ENCODE measurements around the gene RAB7B.

Gene RAB7B

DNA sequence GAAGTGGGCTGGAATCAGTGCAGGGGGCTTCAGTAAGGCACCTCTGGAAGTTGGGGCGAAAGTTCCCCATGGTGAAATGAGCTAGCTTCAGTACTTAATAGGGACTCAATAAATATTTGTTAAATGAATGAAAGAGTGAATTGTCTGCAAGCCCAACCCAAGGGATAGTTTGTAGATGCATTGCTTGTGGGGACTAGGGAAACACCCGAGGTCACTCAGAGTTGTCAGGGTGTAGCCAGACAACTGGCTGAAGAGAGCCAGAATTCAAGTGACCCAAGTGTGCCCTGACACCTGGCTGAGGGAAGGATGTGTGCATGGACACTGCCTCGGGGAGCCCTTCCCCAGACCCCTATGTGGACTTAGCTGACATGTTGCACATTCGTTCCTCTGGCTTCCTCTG, 58.7 kb downstream of the RAB7B start:
- DNase-seq: no peak

DNA sequence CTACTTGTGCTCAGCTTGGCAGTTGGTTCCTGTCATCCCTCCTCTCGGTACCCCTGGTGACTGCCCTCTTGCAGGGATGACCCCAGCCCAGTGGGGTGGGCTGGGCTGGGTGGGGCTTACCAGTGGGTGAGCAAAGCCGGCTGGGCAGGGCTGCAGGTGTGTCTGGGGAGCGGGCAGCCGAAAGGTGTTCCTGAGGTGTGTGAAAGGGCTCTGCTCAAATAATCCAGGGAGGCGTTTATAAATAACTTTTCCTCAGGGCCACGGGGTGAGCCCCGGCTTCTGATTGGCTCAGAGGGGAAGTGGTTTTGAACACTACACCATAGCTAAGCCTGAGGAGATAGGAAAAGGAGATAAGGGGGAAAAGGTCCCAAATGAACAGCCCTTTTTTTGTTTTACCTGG, 60.0 kb downstream of the RAB7B start, which contains the start of gene SLC26A9:
Gene SLC26A9, minus strand, starts transcription at position 212 of the 400 bp plus-strand sequence. CDS start 7,636 bp downstream, outside the sequence.
- no peak for DNase-seq

DNA sequence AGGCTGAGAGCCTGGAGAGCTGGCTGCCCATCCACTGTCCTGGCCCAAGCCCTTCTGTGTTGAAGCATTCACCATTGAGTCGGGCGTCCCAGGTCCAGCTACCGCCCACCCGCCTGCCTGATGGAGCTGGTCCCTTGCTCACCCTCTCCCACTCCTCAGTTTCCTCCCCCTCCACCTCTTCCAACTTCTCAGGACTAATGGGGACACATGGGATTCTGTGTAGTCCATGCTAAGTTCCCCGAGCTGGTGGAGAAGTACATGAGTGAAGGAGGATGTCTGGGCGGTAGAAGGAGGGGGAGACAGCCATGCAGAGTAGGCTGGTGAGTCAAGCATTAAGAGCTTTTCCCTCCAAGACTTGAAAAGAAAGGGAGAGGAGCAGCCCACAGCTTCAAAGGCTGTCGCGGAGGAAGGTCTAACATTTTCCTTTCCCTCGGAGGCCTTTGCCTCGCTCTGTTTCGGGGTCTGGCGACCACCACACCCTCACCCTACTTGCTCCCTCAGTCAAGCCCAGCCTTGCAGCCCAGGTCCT, 60.5 kb downstream of the RAB7B start:
- no peak for DNase-seq

DNA sequence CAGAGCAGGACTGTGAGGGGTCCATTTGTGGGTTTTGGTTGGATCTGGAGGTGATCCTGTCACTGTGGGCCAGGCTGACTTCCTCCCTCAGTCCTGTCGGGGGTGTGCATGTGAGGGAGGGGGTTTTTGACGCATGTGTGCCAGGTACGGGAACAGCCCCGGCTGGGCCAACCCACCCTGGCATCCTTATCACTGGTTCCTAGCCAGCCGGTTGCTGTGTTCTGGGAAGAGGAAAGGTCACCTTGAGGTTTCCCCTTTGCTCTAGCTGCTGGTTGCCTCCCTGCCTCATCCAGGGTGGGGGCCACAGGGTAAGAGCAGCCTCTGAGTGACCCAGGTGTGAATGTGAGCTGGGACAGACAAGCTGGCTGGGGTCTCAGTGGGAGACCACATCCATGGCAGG, 62.5 kb downstream of the RAB7B start:
- DNase-seq: no peak

DNA sequence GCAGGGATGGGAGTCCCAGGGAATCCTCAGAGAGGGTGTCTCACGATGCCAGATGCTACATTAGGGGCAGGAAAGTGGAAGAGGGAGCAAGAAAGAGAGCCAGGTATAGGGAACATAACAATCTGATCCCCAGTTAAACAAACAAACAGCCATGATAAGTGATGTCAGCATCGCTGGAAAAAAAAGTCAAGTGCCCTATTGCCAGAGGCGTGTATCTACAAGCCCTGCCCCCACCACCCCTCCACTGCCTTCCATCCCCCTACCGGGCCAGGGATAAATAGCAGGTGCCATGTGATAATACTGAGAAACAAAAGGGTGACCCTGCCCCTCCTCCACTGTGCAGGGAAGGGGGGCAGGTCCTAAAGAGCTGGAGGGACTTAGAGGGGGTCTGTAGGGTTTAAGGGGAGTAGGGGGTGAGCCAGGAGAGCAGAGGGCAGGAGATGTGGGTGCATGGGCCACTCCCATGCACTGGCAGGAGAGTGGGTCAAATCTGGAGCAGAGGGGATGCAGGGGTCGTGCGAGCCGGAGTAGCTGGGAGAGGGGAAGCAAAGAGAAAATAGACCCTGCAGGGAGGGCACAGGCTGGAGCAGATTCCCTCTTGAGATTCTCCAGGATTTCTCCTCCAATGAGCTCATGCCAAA, 63.4 kb downstream of the RAB7B start:
- DNase-seq: peak; percentile 72

DNA sequence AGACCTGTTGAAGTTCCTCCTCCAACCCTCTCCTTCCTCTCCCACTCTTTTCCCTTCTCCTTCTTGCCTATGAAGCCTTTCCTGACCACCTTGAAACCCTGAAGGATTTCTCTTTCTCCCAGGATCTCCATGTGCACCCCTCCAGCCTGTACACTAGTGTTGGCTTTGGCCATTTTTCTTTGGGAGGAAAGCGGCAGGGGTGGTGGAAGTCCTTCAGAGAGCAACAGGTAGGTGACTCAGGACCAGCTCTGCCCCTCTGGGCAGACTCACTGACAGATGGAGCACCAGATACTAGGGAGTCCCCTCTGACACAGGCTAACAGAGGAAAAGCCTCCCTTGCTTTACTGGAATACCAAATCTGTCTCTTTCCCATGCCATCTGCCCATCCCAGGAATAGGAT, 64.5 kb downstream of the RAB7B start:
- no peak for DNase-seq

DNA sequence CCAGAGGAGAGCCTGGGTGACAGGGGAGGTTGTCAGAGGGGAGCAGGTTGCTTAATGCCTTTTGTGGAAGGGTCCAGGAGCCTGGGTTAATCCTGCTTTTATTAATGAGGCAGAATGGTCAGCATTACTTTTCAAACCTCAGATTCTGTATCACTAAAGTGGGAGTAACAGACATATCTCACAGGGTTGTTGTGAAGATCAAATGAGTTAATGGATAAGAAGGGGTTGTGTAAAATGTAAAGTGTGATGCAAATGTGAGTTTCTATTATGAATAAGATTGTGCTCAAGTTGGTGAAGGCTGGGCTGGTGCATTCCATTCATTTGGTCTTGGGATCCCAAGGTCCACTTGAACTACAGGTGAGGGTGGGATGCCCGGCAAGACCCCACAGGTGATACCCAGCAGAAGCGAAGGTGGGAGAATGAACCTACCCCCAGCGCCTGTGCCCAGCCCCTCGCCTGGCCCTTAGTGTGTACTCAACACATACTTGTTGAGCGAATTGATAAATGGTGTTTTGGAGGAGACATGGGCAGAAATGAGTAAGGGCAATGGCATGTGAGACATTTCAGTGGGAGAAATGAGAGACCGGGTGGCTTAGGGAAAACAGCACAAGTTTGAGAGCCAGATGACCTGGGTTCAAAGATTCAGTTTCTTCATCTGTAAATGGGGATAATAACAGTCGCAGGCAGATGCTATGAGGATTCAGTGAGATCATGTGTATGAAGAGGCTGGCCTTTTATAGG, 66.2 kb downstream of the RAB7B start:
- DNase-seq: no peak

DNA sequence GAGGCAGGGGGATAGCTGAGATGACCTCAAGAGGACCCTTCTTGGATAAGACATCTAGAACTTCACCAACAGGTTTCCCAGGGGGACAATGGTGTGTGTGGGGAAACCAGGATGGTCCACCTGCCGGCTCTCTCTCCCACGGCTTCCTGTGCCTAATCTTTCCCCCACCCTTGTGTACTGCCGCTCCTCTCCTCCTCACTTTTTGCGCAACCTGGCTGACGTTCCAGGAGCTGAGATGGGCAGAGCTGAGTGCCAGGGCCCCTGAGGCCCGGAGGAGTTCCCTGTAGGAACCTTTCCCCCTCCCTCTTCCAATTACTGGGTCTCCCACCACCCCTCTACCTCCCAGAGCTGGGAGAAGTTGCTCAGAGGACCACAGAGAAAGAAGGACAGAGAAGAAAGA, 66.9 kb downstream of the RAB7B start:
- no peak for DNase-seq

DNA sequence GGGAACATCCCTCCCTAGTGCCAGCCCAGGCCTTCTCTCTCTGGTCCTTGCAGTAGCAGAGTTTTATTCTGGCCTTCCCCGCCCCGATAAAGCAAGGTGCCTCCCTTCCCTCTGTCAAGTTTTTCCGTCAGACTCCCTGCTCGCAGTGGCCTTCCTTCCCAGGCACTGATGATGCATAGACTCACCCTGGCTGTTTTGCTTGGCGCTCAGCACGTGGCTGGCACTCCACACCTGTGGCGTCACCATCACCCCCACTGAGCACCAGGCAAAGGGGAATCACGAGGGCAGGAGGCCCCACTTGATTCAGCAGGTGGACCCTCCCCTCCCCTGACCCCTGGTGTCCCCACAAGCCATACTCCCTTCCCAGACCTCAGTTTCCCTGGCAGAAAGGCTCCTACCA, 67.3 kb downstream of the RAB7B start:
- DNase-seq: no peak

DNA sequence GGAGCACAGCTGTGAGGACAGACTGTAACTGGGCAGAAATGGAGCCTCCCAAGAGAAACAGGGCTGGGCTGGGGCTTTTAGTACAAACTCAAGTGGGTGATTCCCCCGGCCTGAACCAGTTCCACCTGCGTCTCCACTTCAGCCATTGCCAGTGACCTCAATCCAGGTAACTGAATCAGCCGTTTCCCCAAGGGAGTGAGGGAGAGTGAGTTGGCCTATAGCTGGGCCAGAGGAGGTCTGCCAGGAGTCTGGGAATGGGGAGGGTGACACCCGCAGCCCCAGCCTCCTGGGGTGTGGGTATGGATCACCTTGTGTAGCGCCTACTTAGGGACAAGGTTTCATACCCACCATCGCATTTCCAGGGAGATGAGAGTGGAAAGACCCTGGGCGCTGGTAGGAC, 68.4 kb downstream of the RAB7B start:
- no peak for DNase-seq

DNA sequence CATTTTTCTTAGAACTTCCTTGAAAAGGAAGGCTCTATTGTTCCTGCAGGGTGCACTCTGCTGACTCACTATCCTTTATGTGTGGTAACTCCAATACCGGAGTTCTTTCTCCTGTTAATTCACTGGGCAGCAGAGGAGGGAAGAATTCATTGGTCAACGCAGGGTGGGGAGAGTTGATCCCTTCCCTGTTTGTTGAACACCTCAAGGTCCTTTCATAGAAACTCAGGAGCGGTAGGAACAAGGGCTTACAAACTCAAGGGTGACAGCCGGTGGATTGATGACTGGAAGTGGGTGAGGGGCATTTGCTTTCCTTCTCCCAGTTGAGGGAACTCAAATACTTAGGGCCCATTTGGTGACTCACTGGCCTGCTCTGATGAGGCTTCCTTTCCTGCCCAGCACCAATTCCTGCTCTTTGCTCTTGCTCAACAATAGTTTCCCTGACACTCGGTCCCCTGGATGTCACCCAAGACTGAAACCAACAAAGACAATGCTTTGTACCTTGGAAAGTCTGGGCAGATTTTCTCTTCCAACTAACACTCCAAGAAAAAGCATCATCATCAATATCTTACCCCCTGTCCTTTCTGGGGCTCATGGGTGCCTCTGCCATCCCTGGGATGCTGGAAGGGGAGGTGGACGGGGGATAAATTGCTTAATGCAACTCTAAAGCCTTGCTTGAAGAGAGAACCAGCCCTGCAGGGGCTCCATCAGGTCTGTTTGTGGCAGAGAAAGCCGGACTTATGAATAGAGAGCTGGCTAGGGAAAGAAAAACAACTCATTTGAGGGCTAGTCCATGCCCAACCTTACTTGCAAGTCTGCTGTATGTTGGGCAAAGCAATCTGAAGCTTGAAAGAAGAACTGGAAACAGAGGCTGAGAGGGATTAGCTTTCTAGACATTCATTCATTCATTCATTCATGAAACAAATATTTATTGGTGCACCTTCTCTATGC, 69.2 kb downstream of the RAB7B start:
- no peak for DNase-seq

DNA sequence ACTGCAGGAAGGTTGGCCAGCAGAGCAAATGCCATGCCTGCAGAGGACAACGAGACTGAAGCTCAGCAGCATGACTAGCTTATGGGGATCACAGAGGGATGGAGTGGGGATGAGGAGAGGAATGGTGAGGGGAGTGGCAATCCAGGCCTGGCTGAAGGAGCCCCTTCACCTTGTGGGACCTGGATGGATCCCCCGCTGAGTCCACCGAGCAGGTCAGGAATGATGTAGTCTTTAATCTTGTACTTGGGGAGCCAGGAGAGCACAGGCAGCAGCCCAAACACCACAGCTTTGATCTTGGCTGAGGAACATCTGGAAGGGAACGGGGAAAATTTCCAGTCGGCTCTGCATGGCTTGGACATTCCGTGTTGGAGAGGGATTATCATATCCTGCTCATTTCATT, 70.4 kb downstream of the RAB7B start:
- no peak for DNase-seq

DNA sequence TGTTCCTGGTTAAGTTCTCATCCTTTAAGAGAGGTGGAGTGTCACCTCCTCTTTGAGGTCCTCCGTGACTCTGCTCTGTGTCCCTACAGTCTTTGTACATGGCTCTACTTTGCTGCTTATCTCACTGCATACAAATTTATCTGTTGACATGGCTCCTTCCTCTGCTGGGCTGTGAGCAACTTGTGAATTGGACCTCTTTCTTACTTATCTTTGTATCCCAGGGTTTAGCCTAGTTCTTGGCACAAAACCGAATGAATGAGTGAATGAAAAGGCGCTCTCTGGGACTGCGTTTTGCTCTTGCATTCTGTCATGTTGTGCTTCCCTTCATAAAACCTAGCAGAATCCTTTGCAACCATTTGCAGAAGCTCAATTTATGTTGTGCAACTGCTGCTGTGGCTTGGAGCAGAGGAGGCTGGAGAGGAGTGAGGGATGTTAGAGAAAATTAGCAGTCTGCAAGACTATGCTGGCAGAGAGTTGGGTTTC, 72.4 kb downstream of the RAB7B start:
- no peak for DNase-seq

DNA sequence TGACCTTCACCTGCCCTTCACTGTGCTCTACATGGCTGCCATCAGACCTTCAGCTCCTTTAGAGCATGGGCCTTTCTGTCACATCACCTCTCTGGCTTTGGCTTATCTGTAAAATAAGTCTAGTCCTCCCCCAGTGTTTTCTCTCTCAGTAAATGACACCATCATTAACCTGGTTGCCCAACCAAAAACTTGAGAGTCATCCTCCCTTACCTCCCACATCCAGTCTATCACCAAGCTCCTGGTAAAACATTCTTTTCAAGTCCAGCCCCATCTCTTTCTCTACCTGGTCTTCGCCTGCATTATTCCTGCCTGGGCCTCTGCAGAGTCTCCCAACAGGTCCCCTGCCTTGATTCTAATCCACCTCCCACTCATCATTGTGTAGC, 73.0 kb downstream of the RAB7B start:
- no peak for DNase-seq

DNA sequence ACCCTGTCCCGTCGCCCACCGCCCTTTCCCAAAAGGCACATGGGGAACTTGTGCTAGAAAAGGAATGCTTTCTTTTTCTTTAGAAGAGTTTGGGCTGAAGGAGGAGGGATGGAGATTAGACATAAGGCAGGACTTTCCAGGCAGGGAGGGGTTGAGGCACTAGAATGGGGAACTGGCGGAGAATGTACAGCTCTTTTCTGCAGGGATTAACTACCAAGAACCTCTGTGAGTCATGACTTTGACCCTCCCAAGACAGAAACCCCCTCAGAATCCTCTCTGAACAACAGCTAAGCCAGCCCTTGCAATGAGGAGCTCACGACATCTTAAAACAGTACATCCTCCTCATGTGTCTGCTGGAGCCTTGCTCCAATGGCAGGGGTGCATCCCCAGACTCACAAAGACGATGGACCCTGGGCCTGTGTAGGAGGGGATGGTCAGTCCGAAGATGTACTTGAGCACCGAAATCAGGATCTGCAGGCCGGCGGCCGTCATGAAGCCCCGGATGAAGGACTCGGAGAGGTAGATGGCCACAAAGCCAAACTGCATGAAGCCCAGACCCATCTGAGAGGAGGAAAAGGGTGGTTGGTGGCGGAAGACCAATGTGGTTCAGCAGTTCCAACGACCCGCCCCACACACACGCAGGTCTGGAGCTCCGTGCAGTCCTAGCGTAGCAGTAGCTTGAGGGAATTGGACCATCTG, 73.5 kb downstream of the RAB7B start:
- DNase-seq: no peak

DNA sequence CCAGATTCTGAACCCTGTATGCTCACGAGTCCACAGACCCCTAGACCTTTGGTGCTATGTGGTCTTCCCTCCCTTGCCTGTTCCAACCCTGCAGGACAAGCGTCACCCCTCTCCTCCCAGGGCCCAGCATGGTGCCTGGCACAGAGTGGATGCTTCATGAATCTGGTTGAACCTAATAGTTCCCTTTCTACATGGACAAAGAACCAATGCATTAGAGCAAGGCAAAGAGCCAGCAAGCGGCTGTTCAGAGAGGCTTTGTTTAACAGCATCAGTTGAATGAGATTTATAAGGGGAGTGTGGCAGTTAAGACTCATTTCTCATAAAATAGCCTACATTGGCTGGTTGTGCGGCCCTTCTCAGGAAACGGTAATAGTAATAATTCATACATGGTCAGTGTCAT, 74.9 kb downstream of the RAB7B start:
- DNase-seq: no peak

DNA sequence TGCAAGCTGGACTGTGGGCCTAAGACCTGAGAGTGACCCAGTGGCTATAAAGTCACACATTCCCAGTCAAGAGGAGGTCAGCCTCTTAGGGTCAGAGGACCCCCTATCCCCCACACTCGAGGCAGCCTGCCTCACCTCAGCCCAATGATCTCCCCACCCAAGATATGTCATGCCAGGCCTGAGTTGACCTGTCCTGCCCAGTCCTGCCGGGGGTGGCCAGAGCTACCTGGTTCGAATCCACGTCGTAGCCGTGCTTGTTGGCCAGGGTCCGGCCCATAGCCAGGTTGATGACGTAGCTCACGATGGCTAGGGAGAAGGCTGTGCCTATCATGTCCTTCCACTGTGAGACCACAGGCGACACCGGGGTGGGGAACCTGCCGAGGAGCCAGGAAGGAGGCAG, 75.5 kb downstream of the RAB7B start:
- DNase-seq: no peak

DNA sequence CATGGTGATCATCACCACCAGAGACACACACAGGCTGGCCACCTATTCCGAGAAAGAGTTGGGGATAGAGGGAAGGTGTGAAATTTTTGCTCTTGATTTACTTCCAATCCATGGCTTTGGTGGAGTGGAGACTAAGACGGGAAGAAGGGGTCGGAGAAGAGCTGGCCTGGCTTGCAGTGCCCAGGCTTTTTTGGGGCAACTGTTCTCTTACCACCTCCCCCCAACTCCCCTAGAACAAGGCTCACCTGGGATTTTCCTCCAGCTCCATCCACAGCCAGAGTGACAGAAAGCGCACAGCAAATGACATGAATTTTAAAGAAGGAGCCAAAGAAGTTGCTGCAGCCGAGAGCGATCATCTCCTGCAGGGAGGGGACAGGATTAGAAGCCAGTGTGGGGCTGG, 75.9 kb downstream of the RAB7B start:
- DNase-seq: no peak
